Measurements from ENCODE around the gene OSBPL10.

DNA sequence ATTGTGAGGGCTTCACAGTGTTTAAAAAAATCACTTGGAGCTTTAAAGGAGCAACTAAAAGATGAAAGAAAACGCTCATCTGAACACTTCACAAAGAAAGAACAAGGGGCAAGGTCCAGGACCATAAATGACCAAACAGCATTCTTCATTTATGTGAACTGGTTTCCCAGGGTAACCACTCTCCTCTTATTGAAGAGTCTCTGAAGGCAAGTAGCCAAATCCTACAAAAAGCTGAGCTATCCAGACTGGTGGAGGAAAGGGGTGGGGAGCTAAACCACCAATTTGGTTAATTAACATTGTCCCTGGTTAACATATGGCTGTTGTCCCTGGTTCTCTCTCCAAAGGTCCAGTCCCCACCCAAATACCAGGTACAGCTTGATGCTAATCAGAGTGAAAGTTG lies 58.1 kb downstream of the OSBPL10 start:
- TF ChIP-seq CTCF (IDR thresholded peaks at IDR 0.05; ENCODE audit: low read depth, low read length) = no peak
- TF ChIP-seq EZH2phosphoT487 (IDR thresholded peaks at IDR 0.05; ENCODE audit: low read depth) = no peak
